ENCODE measurements around the gene NUDT19.

GRCh38 chr19:32666084-32666483 is 25.5 kb upstream of the NUDT19 start:
- TF ChIP-seq, protein P1, sequence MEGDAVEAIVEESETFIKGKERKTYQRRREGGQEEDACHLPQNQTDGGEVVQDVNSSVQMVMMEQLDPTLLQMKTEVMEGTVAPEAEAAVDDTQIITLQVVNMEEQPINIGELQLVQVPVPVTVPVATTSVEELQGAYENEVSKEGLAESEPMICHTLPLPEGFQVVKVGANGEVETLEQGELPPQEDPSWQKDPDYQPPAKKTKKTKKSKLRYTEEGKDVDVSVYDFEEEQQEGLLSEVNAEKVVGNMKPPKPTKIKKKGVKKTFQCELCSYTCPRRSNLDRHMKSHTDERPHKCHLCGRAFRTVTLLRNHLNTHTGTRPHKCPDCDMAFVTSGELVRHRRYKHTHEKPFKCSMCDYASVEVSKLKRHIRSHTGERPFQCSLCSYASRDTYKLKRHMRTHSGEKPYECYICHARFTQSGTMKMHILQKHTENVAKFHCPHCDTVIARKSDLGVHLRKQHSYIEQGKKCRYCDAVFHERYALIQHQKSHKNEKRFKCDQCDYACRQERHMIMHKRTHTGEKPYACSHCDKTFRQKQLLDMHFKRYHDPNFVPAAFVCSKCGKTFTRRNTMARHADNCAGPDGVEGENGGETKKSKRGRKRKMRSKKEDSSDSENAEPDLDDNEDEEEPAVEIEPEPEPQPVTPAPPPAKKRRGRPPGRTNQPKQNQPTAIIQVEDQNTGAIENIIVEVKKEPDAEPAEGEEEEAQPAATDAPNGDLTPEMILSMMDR (IDR thresholded peaks at IDR 0.05; ENCODE audit: low read depth, low read length, missing input control): no peak
- TF ChIP-seq ZBTB33 (IDR thresholded peaks at IDR 0.05) (no peak), JUND (IDR thresholded peaks at IDR 0.05) (no peak), EGR1 (IDR thresholded peaks at IDR 0.05; ENCODE audit: low read depth in 2 of 2) (no peak), YY1 (IDR thresholded peaks at IDR 0.05) (no peak), RAD21 (IDR thresholded peaks at IDR 0.05) (no peak)
- TF ChIP-seq, protein P2, sequence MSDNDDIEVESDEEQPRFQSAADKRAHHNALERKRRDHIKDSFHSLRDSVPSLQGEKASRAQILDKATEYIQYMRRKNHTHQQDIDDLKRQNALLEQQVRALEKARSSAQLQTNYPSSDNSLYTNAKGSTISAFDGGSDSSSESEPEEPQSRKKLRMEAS (IDR thresholded peaks at IDR 0.05): no peak

All from liver (tissue), 3 donors.